GM23248 (cell line): Measurements from ENCODE around the gene FUT8. TPM values are rescaled to one million over a fixed set of nuclear protein-coding genes. Genes with fewer than 3 reads are reported as not detected.

Experiments
- DNase-seq: peaks from one replicate; pipeline ENCODE4 v3.0.0-alpha.2; 2015
- H2AFZ ChIP-seq: fragments of 200-600 bp; sonication (generic); 2 replicates; pipeline ENCODE4 v1.6.1; 2016; ENCODE audit warnings: antibody characterized with exemption
- H3F3A ChIP-seq: fragments of 200-600 bp; sonication (generic); 2 replicates; pipeline ENCODE4 v1.6.1; 2016; ENCODE audit warnings: mild to moderate bottlenecking, antibody characterized with exemption, mixed run types; ENCODE audit not compliant: insufficient read depth
- H3K27ac ChIP-seq: fragments of 200-600 bp; sonication (generic); 2 replicates; pipeline ENCODE4 v1.5.1; 2016; ENCODE audit warnings: mild to moderate bottlenecking
- H3K27me3 ChIP-seq: fragments of 200-600 bp; sonication (generic); replicated peaks from 2 replicates; pipeline ENCODE4 v1.6.1; 2016; ENCODE audit warnings: mild to moderate bottlenecking; ENCODE audit not compliant: insufficient read depth
- H3K36me3 ChIP-seq: fragments of 200-600 bp; sonication (generic); 2 replicates; pipeline ENCODE4 v1.6.1; 2016; ENCODE audit warnings: low read depth, mild to moderate bottlenecking
- H3K4me1 ChIP-seq: fragments of 200-600 bp; sonication (generic); 2 replicates; pipeline ENCODE4 v1.6.1; 2016; ENCODE audit warnings: mild to moderate bottlenecking; ENCODE audit not compliant: insufficient read depth
- H3K4me2 ChIP-seq: fragments of 200-600 bp; sonication (generic); one replicate; pipeline ENCODE4 v1.6.1; 2016; ENCODE audit warnings: mild to moderate bottlenecking; ENCODE audit not compliant: unreplicated experiment
- H3K4me3 ChIP-seq: fragments of 200-600 bp; sonication (generic); 2 replicates; pipeline ENCODE4 v1.5.1; 2016; ENCODE audit warnings: mild to moderate bottlenecking
- H3K79me2 ChIP-seq: fragments of 200-600 bp; sonication (generic); 2 replicates; pipeline ENCODE4 v1.6.1; 2016; ENCODE audit warnings: mild to moderate bottlenecking; ENCODE audit not compliant: insufficient read depth
- H3K9ac ChIP-seq: fragments of 200-600 bp; sonication (generic); 2 replicates; pipeline ENCODE4 v1.6.1; 2016; ENCODE audit warnings: mild to moderate bottlenecking
- H3K9me2 ChIP-seq: fragments of 200-600 bp; sonication (generic); 2 replicates; pipeline ENCODE4 v1.6.1; 2016; ENCODE audit warnings: mixed run types, mild to moderate bottlenecking, moderate library complexity; ENCODE audit not compliant: insufficient read depth
- H3K9me3 ChIP-seq: fragments of 200-600 bp; sonication (generic); one replicate; pipeline ENCODE4 v1.6.1; 2017; ENCODE audit warnings: low read depth
- H4K20me1 ChIP-seq: fragments of 200-600 bp; sonication (generic); 2 replicates; pipeline ENCODE4 v1.6.0; 2016; ENCODE audit not compliant: insufficient read depth
- EZH2 ChIP-seq: fragments of 200-600 bp; sonication (generic); IDR thresholded peaks from 2 replicates; pipeline ENCODE4 v1.6.1; 2018; ENCODE audit warnings: antibody characterized with exemption, mild to moderate bottlenecking; ENCODE audit not compliant: insufficient read depth, poor library complexity, severe bottlenecking
- EZH2phosphoT487 ChIP-seq: fragments of 200-600 bp; sonication (generic); IDR thresholded peaks from 2 replicates; pipeline ENCODE4 v1.6.1; 2018; ENCODE audit warnings: antibody characterized with exemption, moderate library complexity, mild to moderate bottlenecking, low read depth; ENCODE audit not compliant: insufficient read depth
- WGBS, 2 experiments: methylation state at CpG; one replicate each; pipeline ENCODE4 v1.1.6; 2015 to 2017; ENCODE audit warnings: low lambda C conversion rate in 2 of 2, low coverage in 1 of 2; ENCODE audit errors: missing lambda C conversion rate in 2 of 2; 5-methylcytosine and 5-hydroxymethylcytosine counted together
- in situ Hi-C: fragments of 300-500 bp; cut with MboI; formaldehyde crosslinking; loops from 2 replicates; pipeline ENCODE4 v1.15.0; 2020
- polyA plus RNA-seq: library from polyadenylated mRNA; unstranded; fragments of >200 nt; fragmentation: Nextera tagmentation; extraction: Ambion mirVana; gene quantifications from 2 replicates; pipeline ENCODE4 v1.2.1, GENCODE V29; 2016
- total RNA-seq: library from RNA; depleted of rRNA; stranded (reverse); fragments of >200 nt; shearing (Covaris generic); gene quantifications from 2 replicates; pipeline ENCODE4 v1.2.3, GENCODE V29; 2014

FUT8 gene
- total and polyA plus RNA-seq, 2 experiments from 2014 or later = 40.0 to 60.6 TPM

- WGBS, 2 experiments = 81 to 82% methylated on average over 2 of the region's 2 CpGs
- DNase-seq = no peak
- Histone ChIP-seq H3K4me2 (no peak overlapping the region), H3K4me1 (no peaks in the 10 kb centered on the region), H3K79me2 (no peaks in the 10 kb centered on the region), H3K36me3 (no peaks in the 10 kb centered on the region), H3K4me3 (no peak overlapping the region), H3K27me3 (no peaks in the 10 kb centered on the region), H4K20me1 (no peaks in the 10 kb centered on the region), H3K9ac (no peak overlapping the region), H3K27ac (no peak overlapping the region), H3K9me2 (no peaks in the 10 kb centered on the region), H3F3A (no peaks in the 10 kb centered on the region), H3K9me3 (no peaks in the 10 kb centered on the region), H2AFZ (no peak overlapping the region)
- in situ Hi-C loops = no loop called here
- TF ChIP-seq EZH2 (no peak), EZH2phosphoT487 (no peak)
Observed at GRCh38 chr14:65371784-65372183, 40.7 kb upstream of the FUT8 start.

DNA sequence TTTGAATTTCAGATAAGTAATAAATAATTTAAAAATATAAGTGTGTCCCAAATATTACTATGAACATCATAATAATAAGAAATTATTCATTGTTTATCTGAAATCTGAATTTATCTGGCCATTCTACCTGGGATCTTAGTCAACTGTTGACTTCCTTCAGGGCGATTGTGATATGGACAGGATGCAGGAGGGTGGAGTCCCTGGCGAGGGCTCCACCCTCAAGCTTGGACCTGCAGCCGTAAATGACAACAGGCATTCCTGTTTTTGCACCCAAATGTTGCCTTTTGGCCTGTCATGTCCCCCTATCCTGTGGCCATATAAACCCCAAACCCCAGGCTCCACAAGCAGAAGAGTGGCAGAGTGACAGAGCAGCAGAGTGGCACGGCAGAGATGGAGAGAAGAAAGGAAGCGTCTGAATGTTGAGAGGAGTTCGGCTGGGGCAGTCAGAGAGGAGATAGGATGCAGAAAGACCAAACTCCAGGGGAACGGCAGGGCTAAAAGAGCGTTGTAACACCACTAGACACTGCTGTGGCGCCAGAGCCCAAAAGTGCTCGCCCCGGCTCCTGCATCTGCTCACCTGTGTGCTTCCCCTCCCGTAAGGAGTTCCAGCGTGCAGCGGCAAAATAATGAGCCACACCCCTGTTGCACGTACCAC lies 39.4 kb upstream of the FUT8 start:
- no peaks in the 10 kb centered on the region for H3K36me3 ChIP-seq
- TF ChIP-seq EZH2 = no peak
- no peak for TF ChIP-seq EZH2phosphoT487
- no peaks in the 10 kb centered on the region; the same call in 1 of the 2 replicates for H3K4me1 ChIP-seq
- H3K4me2 ChIP-seq = peak overlapping the region; percentile 41
- H3K27me3 ChIP-seq = no peaks in the 10 kb centered on the region
- no peaks in the 10 kb centered on the region for H3K9me3 ChIP-seq
- H3K27ac ChIP-seq = no peak overlapping the region
- H3K9ac ChIP-seq = no peak overlapping the region
- DNase-seq = no peak
- H3K4me3 ChIP-seq = peak overlapping the region; percentile 16; the same call in 1 of the 2 replicates
- peak overlapping the region; percentile 59 for H2AFZ ChIP-seq
- 57 to 60% methylated on average over 15 of the region's 15 CpGs for WGBS, 2 experiments
- in situ Hi-C loops = no loop called here
- H3K79me2 ChIP-seq = no peaks in the 10 kb centered on the region
- H3F3A ChIP-seq = no peaks in the 10 kb centered on the region
- H4K20me1 ChIP-seq = no peaks in the 10 kb centered on the region
- H3K9me2 ChIP-seq = no peaks in the 10 kb centered on the region

GRCh38 chr14:65373671-65374039 lies 38.9 kb upstream of the FUT8 start:
- Histone ChIP-seq H4K20me1 (no peaks in the 10 kb centered on the region), H3K4me1 (no peaks in the 10 kb centered on the region; the same call in 1 of the 2 replicates), H3K27ac (no peak overlapping the region), H3K4me2 (peak overlapping the region; percentile 41), H3K4me3 (peak overlapping the region; percentile 16; the same call in 1 of the 2 replicates), H3K27me3 (no peaks in the 10 kb centered on the region), H3K9ac (no peak overlapping the region), H2AFZ (peak overlapping the region; percentile 59), H3K36me3 (no peaks in the 10 kb centered on the region), H3K79me2 (no peaks in the 10 kb centered on the region), H3F3A (no peaks in the 10 kb centered on the region), H3K9me2 (no peaks in the 10 kb centered on the region), H3K9me3 (no peaks in the 10 kb centered on the region)
- DNase-seq = peak; percentile 41
- TF ChIP-seq EZH2 (no peak), EZH2phosphoT487 (no peak)
- in situ Hi-C loops = no loop called here
- 46 to 54% methylated on average over 8 of the region's 8 CpGs for WGBS, 2 experiments

GRCh38 chr14:65377576-65377975 lies 35.0 kb upstream of the FUT8 start:
- in situ Hi-C loops = no loop called here
- Histone ChIP-seq H3K36me3 (no peaks in the 10 kb centered on the region), H3K9me2 (no peaks in the 10 kb centered on the region), H3K27me3 (no peaks in the 10 kb centered on the region), H3K9me3 (no peaks in the 10 kb centered on the region), H3K27ac (no peak overlapping the region), H3K4me2 (no peak overlapping the region), H3K9ac (no peak overlapping the region), H4K20me1 (no peaks in the 10 kb centered on the region), H2AFZ (peak overlapping the region; percentile 66), H3K4me1 (no peaks in the 10 kb centered on the region; the same call in 1 of the 2 replicates), H3K79me2 (no peaks in the 10 kb centered on the region), H3K4me3 (no peak overlapping the region), H3F3A (no peaks in the 10 kb centered on the region)
- WGBS, 2 experiments = 21 to 25% methylated on average over 4 of the region's 4 CpGs
- TF ChIP-seq EZH2 (no peak), EZH2phosphoT487 (no peak)
- DNase-seq = peak; percentile 62
